Uterus (tissue), 4 donors: ENCODE results near the gene DBF4B. TPM values are rescaled to one million over a fixed set of nuclear protein-coding genes. Genes with fewer than 3 reads are reported as not detected.

Experiments used
- DNase-seq, 2 donors: peaks; one replicate each; pipeline ENCODE4 v3.0.0-alpha.2; 2019 to 2020
- H3K27ac ChIP-seq, 2 donors: fragments of 200-600 bp; sonication (generic); 1 replicate in 1 of 2; 2 replicates in 1 of 2; pipeline ENCODE4 v1.5.1; 2016 to 2018
- H3K27me3 ChIP-seq, 2 donors: fragments of 200-600 bp; sonication (generic); one replicate each; pipeline ENCODE4 v1.5.1; 2018 to 2019; ENCODE audit warnings: control low read depth in 1 of 2
- H3K36me3 ChIP-seq, 2 donors: fragments of 200-600 bp; sonication (generic); one replicate each; pipeline ENCODE4 v1.5.1; 2019; ENCODE audit warnings: control low read depth in 1 of 2
- H3K4me1 ChIP-seq, 2 donors: fragments of 200-600 bp; sonication (generic); one replicate each; pipeline ENCODE4 v1.5.1; 2018 to 2019; ENCODE audit warnings: control low read depth in 1 of 2
- H3K4me3 ChIP-seq, 2 donors: fragments of 200-600 bp; sonication (generic); 1 replicate in 1 of 2; 2 replicates in 1 of 2; pipeline ENCODE4 v1.5.1; 2018 to 2019; ENCODE audit warnings: mild to moderate bottlenecking in 1 of 2
- H3K9me3 ChIP-seq, 2 donors: fragments of 200-600 bp; sonication (generic); one replicate each; pipeline ENCODE4 v1.5.1; 2019; ENCODE audit warnings: control low read depth in 1 of 2
- CTCF ChIP-seq, 4 experiments: fragments of 200-600 bp in 2 of 4; fragments of 450-650 bp in 2 of 4; sonication (generic) in 2 of 4; IDR thresholded peaks; one replicate each; pipeline ENCODE4 v1.5.1; 2016 to 2019; ENCODE audit warnings: antibody characterized with exemption in 4 of 4, mild to moderate bottlenecking in 2 of 4, moderate library complexity in 1 of 4
- POLR2A ChIP-seq, 2 donors: fragments of 450-650 bp; IDR thresholded peaks; one replicate each; pipeline ENCODE4 v1.6.1; 2016; ENCODE audit warnings: antibody characterized with exemption in 2 of 2, mild to moderate bottlenecking in 1 of 2, moderate library complexity in 1 of 2
- intact Hi-C: fragments of 100-400 bp; cut with DNase I; formaldehyde crosslinking; loops from one replicate; pipeline ENCODE4 v1.15.1; 2023; ENCODE audit warnings: low total_unique reads
- total RNA-seq, 4 donors: library from RNA; depleted of rRNA in 3 of 4; stranded (reverse); fragments of >200 nt in 3 of 4; gene quantifications; one replicate each; pipeline versions ENCODE4 v1.1.0 to v1.2.4, GENCODE V29; 2014 to 2023
- donor health status: DM: yes; HTN: yes; CAD: no.

DBF4B gene
- total RNA-seq, 4 donors from 2014 or later = 2.3 to 10.5 (median 9.3) TPM; not detected in 1

- Histone ChIP-seq H3K27me3 (no peaks in the 10 kb centered on the region), H3K27ac (peak overlapping the region; percentile 78 to 91), H3K4me1 (peaks cover 0 to 24% of the 10 kb centered on the region in 2 donors), H3K36me3 (no peaks in the 10 kb centered on the region), H3K9me3 (no peaks in the 10 kb centered on the region), H3K4me3 (peak overlapping the region; percentile 22)
- peak; percentile 81 to 85 for DNase-seq
- peak; percentile 81 to 94 (median 92) for TF ChIP-seq CTCF (IDR thresholded peaks at IDR 0.05)
- TF ChIP-seq POLR2A (IDR thresholded peaks at IDR 0.05) = peak in 1 of 2 donors; percentile 28
- intact Hi-C loops = loop anchor here (5.0 kb wide), 1 partner anchor 88 kb away; no protein-coding TSS in a partner anchor
Measured at GRCh38 chr17:44779211-44780025, 71.0 kb downstream of the DBF4B start.

- H3K36me3 ChIP-seq = no peaks in the 10 kb centered on the region
- H3K27me3 ChIP-seq = no peaks in the 10 kb centered on the region
- H3K27ac ChIP-seq = peak overlapping the region; percentile 78 to 91
- no peak for DNase-seq
- intact Hi-C loops = no loop called here
- peaks cover 0 to 24% of the 10 kb centered on the region in 2 donors for H3K4me1 ChIP-seq
- H3K4me3 ChIP-seq = no peak overlapping the region
- H3K9me3 ChIP-seq = no peaks in the 10 kb centered on the region
- TF ChIP-seq POLR2A (IDR thresholded peaks at IDR 0.05) = no peak
- TF ChIP-seq CTCF (IDR thresholded peaks at IDR 0.05) = no peak
Measured at GRCh38 chr17:44780161-44780560, 71.7 kb downstream of the DBF4B start.

GRCh38 chr17:44780845-44781480 is 72.5 kb downstream of the DBF4B start:
- Histone ChIP-seq H3K4me3 (no peak overlapping the region), H3K9me3 (no peaks in the 10 kb centered on the region), H3K36me3 (no peaks in the 10 kb centered on the region), H3K27me3 (no peaks in the 10 kb centered on the region), H3K27ac (peak overlapping the region; percentile 78 to 91), H3K4me1 (peaks cover 0 to 24% of the 10 kb centered on the region in 2 donors)
- intact Hi-C loops = no loop called here
- TF ChIP-seq POLR2A (IDR thresholded peaks at IDR 0.05) (no peak), CTCF (IDR thresholded peaks at IDR 0.05) (no peak)
- no peak for DNase-seq

- intact Hi-C loops = no loop called here
- Histone ChIP-seq H3K36me3 (no peaks in the 10 kb centered on the region), H3K4me3 (peak overlapping the region in 1 of 2 donors; percentile 3), H3K27me3 (no peaks in the 10 kb centered on the region), H3K9me3 (no peaks in the 10 kb centered on the region), H3K4me1 (peaks cover 0 to 22% of the 10 kb centered on the region in 2 donors), H3K27ac (peak overlapping the region; percentile 78 to 91)
- DNase-seq = peak; percentile 56 to 62
- TF ChIP-seq POLR2A (IDR thresholded peaks at IDR 0.05) (no peak), CTCF (IDR thresholded peaks at IDR 0.05) (no peak)
Measured at GRCh38 chr17:44781551-44782325, 73.3 kb downstream of the DBF4B start.
